ENCODE measurements around the gene HCK.

HCK gene

GRCh38 chr20:32052090-32052777, at the start of gene HCK:
TSS of gene HCK (plus strand) at chr20:32052242.
- H3K27ac ChIP-seq = no peak within 1 kb of the TSS
- no peak for TF ChIP-seq CTCF (conservative IDR thresholded peaks at IDR 0.05)
- TF ChIP-seq ZFX (IDR thresholded peaks at IDR 0.05) = no peak

- H3K27ac ChIP-seq = no peak overlapping the region
- TF ChIP-seq ZFX (IDR thresholded peaks at IDR 0.05) (no peak), CTCF (conservative IDR thresholded peaks at IDR 0.05) (no peak)
Observed at GRCh38 chr20:32003325-32003724, 48.7 kb upstream of the HCK start.

- no peak for TF ChIP-seq ZFX (IDR thresholded peaks at IDR 0.05)
- no peak for TF ChIP-seq CTCF (conservative IDR thresholded peaks at IDR 0.05)
- H3K27ac ChIP-seq = no peak overlapping the region
Observed at GRCh38 chr20:32004963-32005362, 47.1 kb upstream of the HCK start.

- no peak overlapping the region for H3K27ac ChIP-seq
- TF ChIP-seq ZFX (IDR thresholded peaks at IDR 0.05) (no peak), CTCF (conservative IDR thresholded peaks at IDR 0.05) (no peak)
Observed at GRCh38 chr20:32006053-32006452, 46.0 kb upstream of the HCK start.

- TF ChIP-seq CTCF (conservative IDR thresholded peaks at IDR 0.05) = no peak
- TF ChIP-seq ZFX (IDR thresholded peaks at IDR 0.05) = no peak
- H3K27ac ChIP-seq = no peak overlapping the region
Observed at GRCh38 chr20:32006841-32007786, 44.9 kb upstream of the HCK start.

GRCh38 chr20:32007787-32008616, 44.0 kb upstream of the HCK start:
- no peak overlapping the region for H3K27ac ChIP-seq
- no peak for TF ChIP-seq CTCF (conservative IDR thresholded peaks at IDR 0.05)
- no peak for TF ChIP-seq ZFX (IDR thresholded peaks at IDR 0.05)

Data from C4-2B (cell line).